Stomach (tissue), 9 donors: ENCODE data around the gene THSD4. TPM values are rescaled to one million over a fixed set of nuclear protein-coding genes. Genes with fewer than 3 reads are reported as not detected.
A peak's percentile ranks its signal among the peaks of the same experiment; 100 is the strongest.
"Not testable (repeated sequence)": the region's sequence is repeated elsewhere in the genome, so short reads cannot be mapped to it uniquely, and the experiment has no call there.

Source experiments
- DNase-seq, 2 donors: peaks; one replicate each; pipeline versions ENCODE4 v3.0.0 to v3.0.0-alpha.2; 2013 to 2019
- H3K27ac ChIP-seq, 5 donors: fragments of 200-600 bp in 4 of 5; sonication (generic) in 4 of 5; one replicate each; pipeline ENCODE4 v1.5.1; 2013 to 2019; ENCODE audit warnings: mild to moderate bottlenecking in 1 of 5, moderate library complexity in 1 of 5
- H3K27me3 ChIP-seq, 3 donors: fragments of 200-600 bp; sonication (generic); one replicate each; pipeline ENCODE4 v1.5.1; 2017 to 2019; ENCODE audit warnings: mixed run types in 1 of 3
- H3K36me3 ChIP-seq, 4 donors: fragments of 200-600 bp; sonication (generic); 1 replicate in 3 of 4; 2 replicates in 1 of 4; pipeline ENCODE4 v1.5.1; 2016 to 2019
- H3K4me1 ChIP-seq, 4 donors: fragments of 200-600 bp; sonication (generic); one replicate each; pipeline ENCODE4 v1.5.1; 2016 to 2019
- H3K4me3 ChIP-seq, 4 donors: fragments of 200-600 bp; sonication (generic) in 3 of 4; one replicate each; pipeline ENCODE4 v1.5.1; 2016 to 2019; ENCODE audit warnings: mild to moderate bottlenecking in 1 of 4
- H3K9me3 ChIP-seq, 4 donors: fragments of 200-600 bp; sonication (generic); one replicate each; pipeline ENCODE4 v1.5.1; 2016 to 2019
- EP300 ChIP-seq: sonication (generic); formaldehyde crosslinking; IDR thresholded peaks from one replicate; pipeline ENCODE4 v1.6.1; 2017; ENCODE audit warnings: antibody characterized with exemption
- POLR2A ChIP-seq, 4 donors: fragments of 450-650 bp; IDR thresholded peaks; one replicate each; pipeline ENCODE4 v1.6.1; 2016; ENCODE audit warnings: antibody characterized with exemption in 4 of 4, control low read depth in 2 of 4, mild to moderate bottlenecking in 1 of 4, moderate library complexity in 1 of 4
- POLR2AphosphoS5 ChIP-seq, 3 donors: sonication (generic); formaldehyde crosslinking; IDR thresholded peaks; one replicate each; pipeline ENCODE4 v1.6.1; 2016; ENCODE audit warnings: antibody characterized with exemption in 3 of 3
- WGBS, 5 donors: extraction: QIAGEN DNeasy Blood & Tissue Kit in 3 of 5; methylation state at CpG; one replicate each; pipeline versions ENCODE4 v1.1.5 to v1.1.7; 2013 to 2018; 5-methylcytosine and 5-hydroxymethylcytosine counted together
- intact Hi-C: fragments of 100-400 bp; cut with DNase I; formaldehyde crosslinking; loops from one replicate; pipeline ENCODE4 v1.15.1; 2023; ENCODE audit warnings: low total_unique reads
- polyA plus RNA-seq, 3 donors: library from polyadenylated mRNA; stranded (reverse); fragments of 200-250 nt; gene quantifications; one replicate each; pipeline ENCODE4 v1.2.3, GENCODE V29; 2013
- total RNA-seq, 5 donors: library from RNA; depleted of rRNA; stranded (reverse); fragments of >200 nt; gene quantifications; one replicate each; pipeline versions ENCODE4 v1.1.0 to v1.2.3, GENCODE V29; 2014 to 2016
- TF ChIP-seq, protein P1 (sequence below), 7 experiments: fragments of 450-650 bp in 4 of 7; fragments of 200-600 bp in 3 of 7; sonication (generic) in 3 of 7; IDR thresholded peaks; one replicate each; pipeline ENCODE4 v1.5.1; 2016 to 2019; ENCODE audit warnings: antibody characterized with exemption in 7 of 7, control low read depth in 2 of 7, mild to moderate bottlenecking in 1 of 7
- donor health status: healthy with polysubstance abuse.
- donor health status: Bipolar disorder and iron deficiency.
- donor health status: healthy.

The THSD4 gene
- total and polyA plus RNA-seq, 8 donors = 1.8 to 79.4 (median 22.0) TPM

DNA sequence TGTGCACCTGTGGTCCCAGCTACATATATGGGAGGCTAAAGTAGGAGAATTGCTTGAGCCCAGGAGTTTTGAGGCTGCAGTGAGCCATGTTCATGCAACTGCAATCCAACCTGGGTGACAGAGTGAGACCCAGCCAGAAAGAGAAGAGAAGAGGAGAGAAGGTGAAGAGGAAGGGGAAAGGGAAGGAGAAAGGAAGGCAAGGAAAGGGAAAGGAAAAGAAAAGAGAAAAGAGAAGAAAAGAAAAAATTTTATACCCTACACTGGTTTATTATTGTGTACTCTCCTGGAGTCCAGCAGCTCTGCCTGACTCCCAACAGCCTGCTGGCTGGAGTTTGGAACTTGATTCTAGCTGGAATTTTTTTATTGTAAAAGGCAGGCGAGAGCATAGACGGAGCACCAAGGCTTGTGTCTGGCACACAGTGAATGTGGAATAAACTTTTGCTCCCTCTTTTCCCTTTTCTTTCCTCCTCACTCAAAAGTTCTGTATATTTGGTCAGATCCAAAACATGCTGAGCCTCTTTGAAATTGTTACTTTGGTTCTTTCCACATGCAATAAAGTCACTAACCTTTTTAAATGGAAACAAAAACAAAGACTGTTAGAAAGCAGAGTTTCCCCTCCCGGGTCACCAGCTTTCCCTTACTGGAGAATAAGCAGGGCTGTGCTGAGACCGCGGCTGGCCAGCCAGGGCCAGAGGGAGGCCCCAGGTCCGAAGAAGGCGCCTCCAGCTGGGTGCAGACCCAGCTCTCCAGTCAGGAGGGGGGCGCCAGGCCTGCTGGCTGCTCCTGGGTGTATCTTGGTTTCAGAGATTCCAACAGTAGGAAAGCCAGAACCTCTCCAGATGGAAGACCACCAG, 9.9 kb downstream of the THSD4 start:
- peaks cover 0 to 18% (median 0%) of the 10 kb centered on the region in 4 donors for H3K4me1 ChIP-seq
- H3K27ac ChIP-seq = peak overlapping the region in 4 of 5 donors; percentile 41 to 80 (median 61)
- peaks cover 0 to 5% (median 0%) of the 10 kb centered on the region in 3 donors for H3K27me3 ChIP-seq
- peak in 1 of 2 donors; percentile 47 for DNase-seq
- no peaks in the 10 kb centered on the region for H3K36me3 ChIP-seq
- no peak overlapping the region for H3K4me3 ChIP-seq
- TF ChIP-seq, protein P1, sequence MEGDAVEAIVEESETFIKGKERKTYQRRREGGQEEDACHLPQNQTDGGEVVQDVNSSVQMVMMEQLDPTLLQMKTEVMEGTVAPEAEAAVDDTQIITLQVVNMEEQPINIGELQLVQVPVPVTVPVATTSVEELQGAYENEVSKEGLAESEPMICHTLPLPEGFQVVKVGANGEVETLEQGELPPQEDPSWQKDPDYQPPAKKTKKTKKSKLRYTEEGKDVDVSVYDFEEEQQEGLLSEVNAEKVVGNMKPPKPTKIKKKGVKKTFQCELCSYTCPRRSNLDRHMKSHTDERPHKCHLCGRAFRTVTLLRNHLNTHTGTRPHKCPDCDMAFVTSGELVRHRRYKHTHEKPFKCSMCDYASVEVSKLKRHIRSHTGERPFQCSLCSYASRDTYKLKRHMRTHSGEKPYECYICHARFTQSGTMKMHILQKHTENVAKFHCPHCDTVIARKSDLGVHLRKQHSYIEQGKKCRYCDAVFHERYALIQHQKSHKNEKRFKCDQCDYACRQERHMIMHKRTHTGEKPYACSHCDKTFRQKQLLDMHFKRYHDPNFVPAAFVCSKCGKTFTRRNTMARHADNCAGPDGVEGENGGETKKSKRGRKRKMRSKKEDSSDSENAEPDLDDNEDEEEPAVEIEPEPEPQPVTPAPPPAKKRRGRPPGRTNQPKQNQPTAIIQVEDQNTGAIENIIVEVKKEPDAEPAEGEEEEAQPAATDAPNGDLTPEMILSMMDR (IDR thresholded peaks at IDR 0.05) = no peak
- TF ChIP-seq POLR2AphosphoS5 (IDR thresholded peaks at IDR 0.05) (no peak), POLR2A (IDR thresholded peaks at IDR 0.05) (no peak), EP300 (no peak)
- H3K9me3 ChIP-seq = no peaks in the 10 kb centered on the region
- 48 to 77% (median 70%) methylated on average over 8 of the region's 8 CpGs for WGBS, 5 donors
- intact Hi-C loops = no loop called here

DNA sequence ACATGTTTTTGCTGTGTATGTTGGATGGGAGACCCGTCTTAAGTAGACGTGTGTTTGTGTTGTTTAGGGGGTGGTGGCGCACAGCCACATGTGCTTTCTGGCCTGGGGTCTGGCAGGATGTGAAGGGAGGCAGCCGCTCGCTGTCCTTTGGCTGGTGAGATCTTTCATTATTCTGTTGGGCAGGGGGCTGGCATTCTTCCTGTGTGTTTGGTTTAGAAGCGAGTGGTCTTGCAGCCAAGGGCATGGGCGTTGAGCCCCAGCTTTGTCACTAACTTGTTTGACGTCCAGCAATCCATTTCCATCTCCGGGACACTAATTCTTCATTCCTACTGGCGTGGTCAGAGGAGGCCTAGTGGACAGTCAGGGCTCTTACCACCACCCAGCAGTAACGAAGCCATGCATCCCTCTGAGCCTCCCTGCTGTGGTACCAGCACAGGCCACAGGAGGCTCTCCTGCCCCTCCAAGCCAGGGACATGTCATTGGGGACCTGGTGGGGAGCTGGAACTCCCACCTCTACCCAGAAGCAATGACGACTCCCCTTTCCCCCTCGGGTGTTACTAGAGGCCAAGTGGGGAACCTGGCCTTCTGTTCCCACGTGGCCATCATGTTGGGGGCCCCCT, 10.7 kb downstream of the THSD4 start:
- H3K4me1 ChIP-seq = peaks cover 0 to 18% (median 0%) of the 10 kb centered on the region in 4 donors
- no peak overlapping the region for H3K4me3 ChIP-seq
- peak overlapping the region in 4 of 5 donors; percentile 41 to 80 (median 61) for H3K27ac ChIP-seq
- 78 to 88% (median 82%) methylated on average over 11 to 14 of the region's 14 CpGs for WGBS, 5 donors
- no peaks in the 10 kb centered on the region for H3K27me3 ChIP-seq
- H3K9me3 ChIP-seq = no peaks in the 10 kb centered on the region
- H3K36me3 ChIP-seq = no peaks in the 10 kb centered on the region
- TF ChIP-seq EP300 = no peak
- no peak for TF ChIP-seq POLR2A (IDR thresholded peaks at IDR 0.05)
- TF ChIP-seq, protein P1 (IDR thresholded peaks at IDR 0.05) = no peak
- no peak for TF ChIP-seq POLR2AphosphoS5 (IDR thresholded peaks at IDR 0.05)
- intact Hi-C loops = no loop called here
- peak in 1 of 2 donors; percentile 24 for DNase-seq

DNA sequence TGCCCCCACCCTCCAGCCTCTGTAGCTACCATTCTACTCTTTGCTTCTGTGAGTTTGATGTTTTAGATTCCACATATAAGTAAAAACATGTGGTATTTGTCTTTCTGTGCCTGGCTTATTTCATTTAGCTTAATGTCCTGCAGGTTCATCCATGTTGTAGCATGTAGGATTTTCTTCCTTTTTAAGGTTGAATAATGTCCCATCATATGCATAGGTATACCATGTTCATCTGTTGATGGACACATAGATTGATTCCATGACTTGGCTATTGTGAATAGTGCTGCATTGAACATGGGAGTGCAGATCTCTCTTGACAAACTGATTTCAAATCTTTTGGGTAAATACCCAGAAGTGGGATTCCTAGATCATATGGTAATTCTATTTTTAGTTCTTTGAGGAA, 11.8 kb downstream of the THSD4 start:
- no peaks in the 10 kb centered on the region for H3K9me3 ChIP-seq
- H3K27me3 ChIP-seq = no peaks in the 10 kb centered on the region
- peaks cover 0 to 18% (median 0%) of the 10 kb centered on the region in 4 donors for H3K4me1 ChIP-seq
- H3K36me3 ChIP-seq = no peaks in the 10 kb centered on the region
- TF ChIP-seq POLR2A (IDR thresholded peaks at IDR 0.05) (no peak), EP300 (no peak), POLR2AphosphoS5 (IDR thresholded peaks at IDR 0.05) (no peak)
- TF ChIP-seq, protein P1 (IDR thresholded peaks at IDR 0.05) = no peak
- H3K27ac ChIP-seq = no peak overlapping the region
- no peak overlapping the region for H3K4me3 ChIP-seq
- DNase-seq = no peak
- intact Hi-C loops = no loop called here

DNA sequence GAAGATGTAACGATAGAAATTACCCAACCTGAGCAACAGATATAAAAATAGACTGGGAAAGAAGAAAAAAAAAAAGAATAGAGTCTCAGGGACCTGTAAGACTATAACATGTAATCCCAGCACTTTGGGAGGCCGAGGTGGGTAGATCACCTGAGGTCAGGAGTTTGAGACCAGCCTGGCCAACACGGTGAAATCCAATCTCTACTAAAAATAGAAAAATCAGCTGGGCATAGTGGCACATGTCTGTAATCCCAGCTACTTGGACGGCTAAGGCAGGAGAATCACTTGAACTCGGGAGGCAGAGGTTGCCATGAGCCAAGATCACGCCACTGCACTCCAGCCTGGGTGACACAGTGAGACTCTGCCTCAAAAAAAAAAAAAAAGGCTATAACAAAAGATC, 12.9 kb downstream of the THSD4 start:
- H3K27ac ChIP-seq, DNase-seq, H3K9me3 ChIP-seq, H3K27me3 ChIP-seq, intact Hi-C loops, H3K36me3 ChIP-seq, H3K4me3 ChIP-seq: not testable (repeated sequence)
- H3K4me1 ChIP-seq = peaks cover 0 to 18% (median 0%) of the 10 kb centered on the region in 4 donors
- 80 to 95% (median 90%) methylated on average over 6 of the region's 6 CpGs for WGBS, 5 donors
